CD4-positive, alpha-beta T cell treated with Interleukin-15 for 4 hours (primary cell): ENCODE data around the gene SIN3A.
A peak's percentile ranks its signal among the peaks of the same experiment; 100 is the strongest.
"Not testable (repeated sequence)": the region's sequence is repeated elsewhere in the genome, so short reads cannot be mapped to it uniquely, and the experiment has no call there.

ENCODE experiments used
- DNase-seq: peaks from one replicate; pipeline ENCODE4 v3.0.0-alpha.2; 2020; ENCODE audit warnings: low spot score

The SIN3A gene

GRCh38 chr15:75450307-75451201 lies 936 bp downstream of the SIN3A start:
- peak; percentile 96 for DNase-seq

GRCh38 chr15:75449585-75450306 lies 1.7 kb downstream of the SIN3A start:
- DNase-seq: no peak

- DNase-seq: not testable (repeated sequence)
Observed at GRCh38 chr15:75448171-75448570, 3.3 kb downstream of the SIN3A start.

- DNase-seq: peak; percentile 24
Observed at GRCh38 chr15:75446151-75446550, 5.3 kb downstream of the SIN3A start.

GRCh38 chr15:75445324-75445723 lies 6.2 kb downstream of the SIN3A start:
- DNase-seq: not testable (repeated sequence)

GRCh38 chr15:75443972-75444453 lies 7.5 kb downstream of the SIN3A start:
- DNase-seq: not testable (repeated sequence)

GRCh38 chr15:75437721-75438120 lies 13.8 kb downstream of the SIN3A start:
- no peak for DNase-seq

- no peak for DNase-seq
Observed at GRCh38 chr15:75436881-75437280, 14.6 kb downstream of the SIN3A start.

GRCh38 chr15:75431682-75432081 lies 19.8 kb downstream of the SIN3A start:
- DNase-seq: no peak

- no peak for DNase-seq
Observed at GRCh38 chr15:75431270-75431669, 20.2 kb downstream of the SIN3A start.

- DNase-seq: no peak
Observed at GRCh38 chr15:75430259-75430658, 21.2 kb downstream of the SIN3A start.

GRCh38 chr15:75428152-75428551 lies 23.3 kb downstream of the SIN3A start:
- no peak for DNase-seq

GRCh38 chr15:75425966-75426500 lies 25.5 kb downstream of the SIN3A start:
- no peak for DNase-seq

GRCh38 chr15:75422554-75422953 lies 28.9 kb downstream of the SIN3A start:
- no peak for DNase-seq

GRCh38 chr15:75420698-75421097 lies 30.8 kb downstream of the SIN3A start:
- no peak for DNase-seq

- DNase-seq: no peak
Observed at GRCh38 chr15:75416584-75416983, 34.9 kb downstream of the SIN3A start.

- DNase-seq: no peak
Observed at GRCh38 chr15:75410196-75410595, 41.3 kb downstream of the SIN3A start.

GRCh38 chr15:75407083-75407482 lies 44.4 kb downstream of the SIN3A start:
- no peak for DNase-seq

- no peak for DNase-seq
Observed at GRCh38 chr15:75403892-75404291, 47.6 kb downstream of the SIN3A start.

GRCh38 chr15:75397494-75397893 lies 54.0 kb downstream of the SIN3A start:
- no peak for DNase-seq

- no peak for DNase-seq
Observed at GRCh38 chr15:75389791-75390382, 61.6 kb downstream of the SIN3A start.

- not testable (repeated sequence) for DNase-seq
Observed at GRCh38 chr15:75383986-75384385, 67.5 kb downstream of the SIN3A start.
